Endothelial cell of umbilical vein (primary cell): ENCODE measurements around the gene GGA3. TPM values are rescaled to one million over a fixed set of nuclear protein-coding genes. Genes with fewer than 3 reads are reported as not detected.
"Not testable (repeated sequence)": the region's sequence is repeated elsewhere in the genome, so short reads cannot be mapped to it uniquely, and the experiment has no call there.

ENCODE experiments used
- BruUV-seq: library from RNA; stranded (reverse); fragments of 400-500 nt; replicated peaks from 2 replicates; lab custom pipeline; 2021; lab: Mats Ljungman, UMichigan
- CTCF ChIA-PET: fragments of 300-600, 350-600 bp; sonication (Branson Sonifier 250); formaldehyde crosslinking; loops from one replicate; lab custom pipeline; 2021; ENCODE audit warnings: antibody characterized with exemption, inconsistent platforms; lab: Charles Lee
- POLR2A ChIA-PET: fragments of 300-600, 350-600 bp; sonication (Branson Sonifier 250); formaldehyde crosslinking; loops from one replicate; lab custom pipeline; 2021; ENCODE audit warnings: antibody characterized with exemption, inconsistent platforms; lab: Charles Lee
- DNase-seq: peaks from one replicate; pipeline ENCODE4 v3.0.0-alpha.2; 2011; ENCODE audit warnings: low read depth, low spot score
- FAIRE-seq: peaks from 2 replicates; lab custom pipeline; 2011; peaks lifted over from hg19 to GRCh38; lab: Jason Lieb, UNC
- H2AFZ ChIP-seq: 2 replicates; pipeline ENCODE4 v1.6.0; 2012; ENCODE audit warnings: low read depth, low read length, control low read depth, inconsistent platforms
- H3K27ac ChIP-seq: 2 replicates; pipeline ENCODE4 v1.5.1; 2011; ENCODE audit warnings: low read depth, mild to moderate bottlenecking, control low read depth, low read length, moderate library complexity; ENCODE audit not compliant: insufficient read depth
- H3K27me3 ChIP-seq, 2 experiments: 2 replicates each; pipeline versions ENCODE4 v1.6.0 to v1.6.1; 2011; ENCODE audit warnings: low read length in 2 of 2, mixed read lengths in 1 of 2; ENCODE audit not compliant: control insufficient read depth in 2 of 2, insufficient read depth in 2 of 2
- H3K36me3 ChIP-seq, 2 experiments: 2 replicates in 1 of 2; 3 replicates in 1 of 2; pipeline ENCODE4 v1.5.1; 2011; ENCODE audit warnings: low read length in 2 of 2, mild to moderate bottlenecking in 1 of 2, moderate library complexity in 1 of 2; ENCODE audit not compliant: control insufficient read depth in 2 of 2, insufficient read depth in 2 of 2; ENCODE audit errors: extremely low read depth in 1 of 2
- H3K4me1 ChIP-seq: 3 replicates; pipeline ENCODE4 v1.5.1; 2011; ENCODE audit warnings: mild to moderate bottlenecking, low read length; ENCODE audit not compliant: control insufficient read depth, insufficient read depth; ENCODE audit errors: extremely low read depth
- H3K4me2 ChIP-seq: 2 replicates; pipeline ENCODE4 v1.6.1; 2011; ENCODE audit warnings: low read length, control low read depth, mixed read lengths; ENCODE audit not compliant: insufficient read depth
- H3K4me3 ChIP-seq, 3 experiments: fragments of 200-600 bp in 1 of 3; sonication (generic), shearing (Covaris generic) in 1 of 3; replicated peaks in 1 of 3; 2 replicates each; pipeline ENCODE4 v1.5.1; 2011 to 2016; ENCODE audit warnings: control low read depth in 3 of 3, low read length in 3 of 3, mild to moderate bottlenecking in 2 of 3, inconsistent platforms in 1 of 3, low read depth in 1 of 3, moderate library complexity in 1 of 3; ENCODE audit not compliant: insufficient read depth in 1 of 3
- H3K79me2 ChIP-seq: 2 replicates; pipeline ENCODE4 v1.6.0; 2012; ENCODE audit warnings: low read length, inconsistent platforms; ENCODE audit not compliant: control insufficient read depth, insufficient read depth
- H3K9ac ChIP-seq: replicated peaks from 2 replicates; pipeline ENCODE3; 2011; ENCODE audit warnings: low read length, control low read depth; ENCODE audit not compliant: insufficient read depth; ENCODE audit errors: extremely low read depth
- H3K9me1 ChIP-seq: replicated peaks from 3 replicates; pipeline ENCODE4 v1.6.0; 2011; ENCODE audit warnings: mild to moderate bottlenecking, low read length; ENCODE audit not compliant: control insufficient read depth, insufficient read depth; ENCODE audit errors: extremely low read depth
- H3K9me3 ChIP-seq: replicated peaks from 2 replicates; pipeline ENCODE4 v1.5.1; 2012; ENCODE audit warnings: low read length, inconsistent platforms; ENCODE audit not compliant: control insufficient read depth, insufficient read depth
- H4K20me1 ChIP-seq: replicated peaks from 2 replicates; pipeline ENCODE3; 2011; ENCODE audit warnings: mild to moderate bottlenecking, low read length; ENCODE audit not compliant: control insufficient read depth, insufficient read depth; ENCODE audit errors: extremely low read depth
- dilution Hi-C: fragments of 300-500 bp; cut with MboI; formaldehyde crosslinking; loops from one replicate; pipeline ENCODE4 v1.15.0; 2019; ENCODE audit warnings: low sequenced_read_pairs; ENCODE audit not compliant: extremely low pct_ligation_motif_present
- intact Hi-C: fragments of 100-400 bp; cut with micrococcal nuclease; formaldehyde crosslinking; loops from one replicate; pipeline ENCODE4 v1.10.0; 2022
- polyA plus RNA-seq, 4 experiments: library from polyadenylated mRNA; depleted of rRNA in 3 of 4; stranded (reverse) in 3 of 4; unstranded in 1 of 4; fragments of >200 nt; gene quantifications; 2 replicates each; pipeline versions ENCODE4 v1.2.1 to v1.2.3, GENCODE V29; 2011 to 2012; ENCODE audit warnings: missing spikeins in 1 of 4
- total RNA-seq: library from RNA; stranded (reverse); gene quantifications from 2 replicates; pipeline ENCODE4 v1.2.3, GENCODE V29; 2021
- TF ChIP-seq, protein P1 (sequence below): IDR thresholded peaks from 2 replicates; pipeline ENCODE4 v1.6.1; 2011; ENCODE audit not compliant: insufficient read depth, insufficient read length
- TF ChIP-seq, protein P2 (sequence below), 2 donors: IDR thresholded peaks; 1 replicate in 1 of 2; 2 replicates in 1 of 2; pipeline ENCODE4 v1.5.1; 2011; ENCODE audit warnings: low read length in 2 of 2, mild to moderate bottlenecking in 2 of 2, moderate library complexity in 2 of 2, control low read depth in 1 of 2, inconsistent platforms in 1 of 2, low read depth in 1 of 2; ENCODE audit not compliant: insufficient read depth in 1 of 2; ENCODE audit errors: extremely low read depth in 1 of 2

The GGA3 gene
- total and polyA plus RNA-seq, 2 donors (not counting 3 experiments of a cell fraction or from before 2014, with no cell fraction given): 41.2 to 62.9 TPM

DNA sequence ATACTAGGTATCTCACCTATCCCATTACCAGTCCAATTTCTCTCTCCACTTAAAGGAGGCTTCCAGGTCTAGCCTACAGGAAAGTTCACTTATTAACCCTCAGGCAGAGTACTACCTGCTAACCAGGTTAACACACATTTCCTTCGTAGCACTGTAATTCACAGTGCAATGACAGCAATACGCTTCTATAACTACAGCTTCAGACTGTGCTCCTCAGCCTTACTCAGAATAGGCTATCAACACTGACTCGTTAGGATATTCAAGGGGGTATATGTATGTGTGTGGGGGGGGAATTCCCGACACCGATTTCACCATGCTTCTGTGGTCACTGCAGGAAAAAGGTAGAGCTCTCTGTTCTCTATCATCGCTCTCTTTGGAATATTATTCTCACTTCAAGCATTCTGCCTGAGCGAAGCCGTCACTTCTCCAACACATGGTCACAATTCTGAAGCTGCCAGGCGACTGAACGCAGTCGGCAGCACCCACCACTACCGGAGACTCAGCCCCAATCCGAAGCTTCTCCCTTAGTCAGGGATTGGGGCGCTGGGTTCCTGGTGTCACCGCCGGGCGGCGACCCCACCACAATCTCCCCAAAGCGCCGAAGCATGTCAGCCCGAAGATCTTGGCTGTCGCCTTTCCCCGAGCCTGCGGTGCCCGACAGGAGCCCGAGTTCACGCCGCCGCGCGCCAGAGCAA lies 618 bp downstream of the GGA3 start:
- FAIRE-seq (peak; percentile 67), DNase-seq (no peak)
- Histone ChIP-seq H3K9me1 (no peaks in the 10 kb centered on the region), H3K4me1 (peaks cover 20% of the 10 kb centered on the region), H4K20me1 (no peaks in the 10 kb centered on the region), H3K9me3 (no peaks in the 10 kb centered on the region), H3K79me2 (peaks cover 47% of the 10 kb centered on the region), H2AFZ (peak overlapping the region; percentile 68), H3K4me2 (peak overlapping the region; percentile 88), H3K27ac (peak overlapping the region; percentile 97), H3K4me3 (peak overlapping the region; percentile 64 to 92 (median 76)), H3K27me3 (no peaks in the 10 kb centered on the region), H3K36me3 (peaks cover 0 to 8% of the 10 kb centered on the region in 2 experiments), H3K9ac (peak overlapping the region; percentile 99)
- ChIA-PET POLR2A (interaction anchor here (0.5 to 3.2 kb wide), 5 partner anchors 10 to 31 kb away, joined by 5 to 23 read pairs (median 5); partner anchors contain the start of genes MIF4GD and SLC25A19), CTCF (interaction anchor here (0.8 to 4.5 kb wide), 8 partner anchors 10 to 299 kb away, joined by 3 to 80 read pairs (median 10); partner anchors contain the start of genes MIF4GD and SLC25A19)
- dilution Hi-C loops: no loop called here
- TF ChIP-seq, protein P1, sequence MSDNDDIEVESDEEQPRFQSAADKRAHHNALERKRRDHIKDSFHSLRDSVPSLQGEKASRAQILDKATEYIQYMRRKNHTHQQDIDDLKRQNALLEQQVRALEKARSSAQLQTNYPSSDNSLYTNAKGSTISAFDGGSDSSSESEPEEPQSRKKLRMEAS: no peak
- TF ChIP-seq, protein P2, sequence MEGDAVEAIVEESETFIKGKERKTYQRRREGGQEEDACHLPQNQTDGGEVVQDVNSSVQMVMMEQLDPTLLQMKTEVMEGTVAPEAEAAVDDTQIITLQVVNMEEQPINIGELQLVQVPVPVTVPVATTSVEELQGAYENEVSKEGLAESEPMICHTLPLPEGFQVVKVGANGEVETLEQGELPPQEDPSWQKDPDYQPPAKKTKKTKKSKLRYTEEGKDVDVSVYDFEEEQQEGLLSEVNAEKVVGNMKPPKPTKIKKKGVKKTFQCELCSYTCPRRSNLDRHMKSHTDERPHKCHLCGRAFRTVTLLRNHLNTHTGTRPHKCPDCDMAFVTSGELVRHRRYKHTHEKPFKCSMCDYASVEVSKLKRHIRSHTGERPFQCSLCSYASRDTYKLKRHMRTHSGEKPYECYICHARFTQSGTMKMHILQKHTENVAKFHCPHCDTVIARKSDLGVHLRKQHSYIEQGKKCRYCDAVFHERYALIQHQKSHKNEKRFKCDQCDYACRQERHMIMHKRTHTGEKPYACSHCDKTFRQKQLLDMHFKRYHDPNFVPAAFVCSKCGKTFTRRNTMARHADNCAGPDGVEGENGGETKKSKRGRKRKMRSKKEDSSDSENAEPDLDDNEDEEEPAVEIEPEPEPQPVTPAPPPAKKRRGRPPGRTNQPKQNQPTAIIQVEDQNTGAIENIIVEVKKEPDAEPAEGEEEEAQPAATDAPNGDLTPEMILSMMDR (IDR thresholded peaks at IDR 0.05; ENCODE audit: extremely low read depth in 1 of 2, insufficient read depth in 1 of 2, low read depth in 1 of 2, low read length in 2 of 2): peak in 1 of 2 donors; percentile 21
- intact Hi-C loops: loop anchor here (1.0 kb wide), 1 partner anchor 20 kb away; no protein-coding TSS in a partner anchor
- BruUV-seq: TSS peak; percentile 66

DNA sequence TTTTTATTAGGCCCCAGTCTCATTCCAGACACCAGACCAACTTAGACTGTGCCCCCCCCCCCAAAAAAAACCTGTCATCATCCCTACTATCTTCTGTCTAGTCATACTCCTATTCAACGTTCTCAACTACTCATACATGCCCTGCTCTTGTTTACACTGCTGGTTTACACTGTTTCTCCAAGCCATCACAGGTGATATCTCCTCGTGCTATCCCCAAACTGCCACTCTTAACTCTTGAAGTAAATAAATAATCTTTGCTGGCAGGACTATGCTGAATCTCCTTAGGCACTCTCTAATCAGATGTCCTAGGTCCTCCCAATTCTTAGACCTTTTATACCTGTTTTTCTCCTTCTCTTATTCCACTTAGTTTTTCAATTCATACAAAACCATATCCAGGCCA lies 4.2 kb downstream of the GGA3 start:
- H3K27me3 ChIP-seq, DNase-seq, H4K20me1 ChIP-seq, H3K36me3 ChIP-seq, H3K27ac ChIP-seq, BruUV-seq, H3K4me1 ChIP-seq, FAIRE-seq, H3K4me2 ChIP-seq, H2AFZ ChIP-seq, dilution Hi-C loops, H3K9ac ChIP-seq, CTCF ChIA-PET, POLR2A ChIA-PET, H3K4me3 ChIP-seq, H3K9me3 ChIP-seq, H3K9me1 ChIP-seq, intact Hi-C loops: not testable (repeated sequence)
- H3K79me2 ChIP-seq: peaks cover 41% of the 10 kb centered on the region

DNA sequence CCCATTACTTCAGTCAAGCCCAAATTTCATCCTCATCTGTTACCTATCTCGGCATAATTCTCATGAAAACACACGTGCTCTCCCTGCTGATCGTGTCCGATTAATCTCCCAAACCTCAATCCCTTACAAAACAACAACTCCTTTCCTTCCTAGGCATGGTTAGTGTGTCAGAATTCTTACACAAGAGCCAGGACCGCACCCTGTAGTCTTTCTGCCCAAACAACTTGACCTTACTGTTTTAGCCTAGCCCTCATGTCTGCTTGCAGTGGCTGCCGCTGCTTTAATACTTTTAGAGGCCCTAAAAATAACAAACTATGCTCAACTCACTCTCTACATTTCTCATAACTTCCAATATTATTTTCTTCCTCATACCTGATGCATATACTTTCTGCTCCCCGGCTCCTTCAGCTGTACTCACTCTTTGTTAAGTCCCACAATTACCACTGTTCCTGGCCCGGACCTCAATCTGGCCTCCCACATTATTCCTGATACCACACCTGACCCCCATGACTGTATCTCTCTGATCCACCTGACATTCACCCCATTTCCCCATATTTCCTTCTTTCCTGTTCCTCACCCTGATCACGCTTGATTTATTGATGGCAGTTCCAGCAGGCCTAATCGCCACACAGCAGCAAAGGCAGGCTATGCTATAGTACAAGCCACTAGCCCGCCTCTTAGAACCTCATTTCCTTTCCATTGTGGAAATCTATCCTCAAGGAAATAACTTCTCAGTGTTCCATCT lies 5.3 kb downstream of the GGA3 start:
- peaks cover 48% of the 10 kb centered on the region for H3K79me2 ChIP-seq
- H3K36me3 ChIP-seq, H3K27me3 ChIP-seq, DNase-seq, BruUV-seq, H3K9me3 ChIP-seq, H4K20me1 ChIP-seq, dilution Hi-C loops, H3K4me2 ChIP-seq, H3K9me1 ChIP-seq, H3K27ac ChIP-seq, CTCF ChIA-PET, intact Hi-C loops, H2AFZ ChIP-seq, H3K4me1 ChIP-seq, FAIRE-seq, POLR2A ChIA-PET, H3K4me3 ChIP-seq, H3K9ac ChIP-seq: not testable (repeated sequence)
